ENCODE results near the gene ZNF264.

ZNF264 gene

DNA sequence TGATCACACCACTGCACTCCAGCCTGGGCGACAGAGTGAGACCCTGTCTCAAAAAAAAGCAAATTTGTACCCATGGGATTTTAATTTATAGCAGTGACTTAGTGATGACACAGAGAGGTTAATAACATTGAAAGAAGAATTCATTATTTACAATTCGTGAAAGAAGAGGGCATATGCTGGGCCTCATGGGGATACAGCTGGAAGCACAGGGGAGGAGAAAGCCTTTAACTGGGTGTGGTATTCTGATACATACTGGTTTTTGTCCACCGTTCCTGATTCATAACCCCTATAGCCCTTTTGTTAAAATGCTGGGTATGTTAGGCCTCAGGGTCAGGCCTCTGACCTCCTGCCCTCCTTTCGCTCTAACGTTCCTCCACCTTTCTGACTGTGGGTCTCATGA, 10.9 kb downstream of the ZNF264 start:
- TF ChIP-seq POLR2A (IDR thresholded peaks at IDR 0.05; ENCODE audit: extremely low read depth, insufficient read length) = no peak
- TF ChIP-seq, protein P1, sequence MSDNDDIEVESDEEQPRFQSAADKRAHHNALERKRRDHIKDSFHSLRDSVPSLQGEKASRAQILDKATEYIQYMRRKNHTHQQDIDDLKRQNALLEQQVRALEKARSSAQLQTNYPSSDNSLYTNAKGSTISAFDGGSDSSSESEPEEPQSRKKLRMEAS (IDR thresholded peaks at IDR 0.05; ENCODE audit: low read depth, low read length) = no peak
- TF ChIP-seq, protein P2, sequence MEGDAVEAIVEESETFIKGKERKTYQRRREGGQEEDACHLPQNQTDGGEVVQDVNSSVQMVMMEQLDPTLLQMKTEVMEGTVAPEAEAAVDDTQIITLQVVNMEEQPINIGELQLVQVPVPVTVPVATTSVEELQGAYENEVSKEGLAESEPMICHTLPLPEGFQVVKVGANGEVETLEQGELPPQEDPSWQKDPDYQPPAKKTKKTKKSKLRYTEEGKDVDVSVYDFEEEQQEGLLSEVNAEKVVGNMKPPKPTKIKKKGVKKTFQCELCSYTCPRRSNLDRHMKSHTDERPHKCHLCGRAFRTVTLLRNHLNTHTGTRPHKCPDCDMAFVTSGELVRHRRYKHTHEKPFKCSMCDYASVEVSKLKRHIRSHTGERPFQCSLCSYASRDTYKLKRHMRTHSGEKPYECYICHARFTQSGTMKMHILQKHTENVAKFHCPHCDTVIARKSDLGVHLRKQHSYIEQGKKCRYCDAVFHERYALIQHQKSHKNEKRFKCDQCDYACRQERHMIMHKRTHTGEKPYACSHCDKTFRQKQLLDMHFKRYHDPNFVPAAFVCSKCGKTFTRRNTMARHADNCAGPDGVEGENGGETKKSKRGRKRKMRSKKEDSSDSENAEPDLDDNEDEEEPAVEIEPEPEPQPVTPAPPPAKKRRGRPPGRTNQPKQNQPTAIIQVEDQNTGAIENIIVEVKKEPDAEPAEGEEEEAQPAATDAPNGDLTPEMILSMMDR (IDR thresholded peaks at IDR 0.05; ENCODE audit: low read depth, low read length) = no peak
- no peak for TF ChIP-seq MYC (IDR thresholded peaks at IDR 0.05; ENCODE audit: low read depth, low read length)
- DNase-seq (ENCODE audit: low read depth) = no peak
- no peak overlapping the region for H3K4me3 ChIP-seq (ENCODE audit: low read depth, low read length)

DNA sequence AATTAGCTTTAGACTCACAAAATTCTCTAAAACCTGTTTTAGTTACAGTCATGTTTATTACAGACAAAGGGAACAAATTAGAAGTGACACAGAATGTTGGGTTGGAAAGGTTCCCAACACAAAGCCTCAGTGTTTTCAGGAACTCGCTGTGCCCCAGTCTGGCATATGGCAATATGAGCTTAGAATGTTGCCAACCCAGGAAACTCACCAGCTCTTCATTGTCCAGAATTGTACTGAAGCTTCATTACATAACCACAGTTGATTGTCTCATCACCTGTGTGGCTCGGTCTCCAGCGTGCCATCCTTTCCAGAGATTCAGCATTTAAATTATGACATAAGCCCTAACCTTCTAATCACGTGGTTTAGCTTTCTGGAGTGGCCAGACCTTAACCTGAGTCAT, 19.1 kb downstream of the ZNF264 start:
- no peak overlapping the region for H3K4me3 ChIP-seq (ENCODE audit: low read depth, low read length)
- TF ChIP-seq POLR2A (IDR thresholded peaks at IDR 0.05; ENCODE audit: extremely low read depth, insufficient read length) = no peak
- TF ChIP-seq, protein P2 (IDR thresholded peaks at IDR 0.05; ENCODE audit: low read depth, low read length) = no peak
- TF ChIP-seq, protein P1 (IDR thresholded peaks at IDR 0.05; ENCODE audit: low read depth, low read length) = no peak
- no peak for TF ChIP-seq MYC (IDR thresholded peaks at IDR 0.05; ENCODE audit: low read depth, low read length)
- DNase-seq (ENCODE audit: low read depth) = no peak

DNA sequence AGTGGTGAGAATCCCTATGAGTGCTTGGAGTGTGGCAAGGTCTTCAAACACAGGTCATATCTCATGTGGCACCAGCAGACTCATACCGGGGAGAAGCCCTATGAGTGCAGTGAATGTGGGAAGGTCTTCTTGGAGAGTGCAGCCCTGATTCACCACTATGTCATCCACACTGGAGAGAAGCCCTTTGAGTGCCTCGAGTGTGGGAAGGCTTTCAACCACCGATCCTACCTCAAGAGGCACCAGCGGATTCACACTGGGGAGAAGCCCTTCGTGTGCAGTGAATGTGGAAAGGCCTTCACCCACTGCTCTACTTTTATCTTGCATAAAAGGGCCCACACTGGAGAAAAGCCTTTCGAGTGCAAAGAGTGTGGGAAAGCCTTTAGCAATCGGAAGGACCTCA, 20.8 kb downstream of the ZNF264 start:
- DNase-seq (ENCODE audit: low read depth) = no peak
- TF ChIP-seq, protein P2 (IDR thresholded peaks at IDR 0.05; ENCODE audit: low read depth, low read length) = no peak

DNA sequence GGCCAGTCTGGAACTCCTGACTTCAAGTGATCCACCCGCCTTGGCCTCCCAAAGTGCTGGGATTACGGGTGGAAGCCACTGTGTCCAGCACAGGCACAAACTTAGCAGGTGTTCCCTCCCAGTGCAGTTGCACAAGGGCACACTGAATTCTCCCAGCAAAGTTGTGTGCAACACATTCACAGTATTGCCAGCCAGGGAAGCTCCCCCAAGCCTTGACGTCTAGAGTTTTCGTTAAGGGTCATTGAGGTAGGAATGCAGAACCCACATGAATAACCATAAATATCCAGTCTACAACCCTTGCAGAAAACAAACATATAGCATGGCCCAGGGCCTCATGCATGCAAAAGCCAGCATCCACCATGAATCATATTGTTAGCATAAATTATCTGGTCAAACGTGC, 36.2 kb downstream of the ZNF264 start:
- DNase-seq (ENCODE audit: low read depth) = no peak
- no peak overlapping the region for H3K4me3 ChIP-seq (ENCODE audit: low read depth, low read length)
- TF ChIP-seq, protein P1 (IDR thresholded peaks at IDR 0.05; ENCODE audit: low read depth, low read length) = no peak
- TF ChIP-seq, protein P2 (IDR thresholded peaks at IDR 0.05; ENCODE audit: low read depth, low read length) = no peak
- TF ChIP-seq MYC (IDR thresholded peaks at IDR 0.05; ENCODE audit: low read depth, low read length) (no peak), POLR2A (IDR thresholded peaks at IDR 0.05; ENCODE audit: extremely low read depth, insufficient read length) (no peak)

More for the DNA sequence above, 20.8 kb downstream of the ZNF264 start:
- H3K4me3 ChIP-seq (ENCODE audit: low read depth, low read length) = no peak overlapping the region

DNA sequence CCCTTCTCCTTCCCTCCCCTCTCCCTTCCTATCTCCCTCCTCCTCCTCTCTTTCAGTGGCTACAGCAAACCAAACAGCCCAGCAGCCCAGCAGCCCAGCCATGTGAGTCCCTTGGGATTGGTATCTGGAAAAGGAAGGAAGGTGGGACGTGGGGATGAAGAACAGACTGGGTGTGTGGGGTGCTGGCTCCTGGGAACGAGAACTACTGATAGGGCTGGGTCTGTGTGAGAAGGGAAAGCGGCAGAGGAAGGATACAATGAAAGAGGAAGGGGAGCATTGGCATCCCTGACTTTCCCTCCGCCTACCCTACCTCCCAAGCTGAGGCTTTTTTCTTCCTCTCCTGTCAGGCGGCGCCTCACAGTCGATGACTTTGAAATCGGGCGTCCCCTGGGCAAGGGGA, 40.4 kb downstream of the ZNF264 start:
- TF ChIP-seq, protein P1 (IDR thresholded peaks at IDR 0.05; ENCODE audit: low read depth, low read length) = no peak
- TF ChIP-seq, protein P2 (IDR thresholded peaks at IDR 0.05; ENCODE audit: low read depth, low read length) = no peak
- no peak for TF ChIP-seq MYC (IDR thresholded peaks at IDR 0.05; ENCODE audit: low read depth, low read length)
- TF ChIP-seq POLR2A (IDR thresholded peaks at IDR 0.05; ENCODE audit: extremely low read depth, insufficient read length) = no peak
- no peak for DNase-seq (ENCODE audit: low read depth)
- H3K4me3 ChIP-seq (ENCODE audit: low read depth, low read length) = no peak overlapping the region

DNA sequence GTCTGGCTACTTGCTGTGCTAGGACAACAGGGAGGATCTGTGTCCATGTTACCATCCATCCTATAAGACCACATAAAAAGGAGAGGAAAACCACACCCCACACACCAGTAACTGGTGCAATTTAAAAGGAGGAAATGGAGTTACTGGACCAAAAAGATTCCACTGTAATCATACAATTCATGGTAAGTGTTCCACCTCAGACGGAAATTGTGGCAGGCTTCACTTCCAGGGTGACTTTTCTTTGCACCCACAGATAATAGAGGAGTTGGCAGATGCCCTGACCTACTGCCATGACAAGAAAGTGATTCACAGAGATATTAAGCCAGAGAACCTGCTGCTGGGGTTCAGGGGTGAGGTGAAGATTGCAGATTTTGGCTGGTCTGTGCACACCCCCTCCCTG, 41.9 kb downstream of the ZNF264 start:
- TF ChIP-seq, protein P2 (IDR thresholded peaks at IDR 0.05; ENCODE audit: low read depth, low read length) = no peak
- TF ChIP-seq MYC (IDR thresholded peaks at IDR 0.05; ENCODE audit: low read depth, low read length) (no peak), POLR2A (IDR thresholded peaks at IDR 0.05; ENCODE audit: extremely low read depth, insufficient read length) (no peak)
- TF ChIP-seq, protein P1 (IDR thresholded peaks at IDR 0.05; ENCODE audit: low read depth, low read length) = no peak
- DNase-seq (ENCODE audit: low read depth) = no peak
- no peak overlapping the region for H3K4me3 ChIP-seq (ENCODE audit: low read depth, low read length)

All from NB4 (cell line).